Inflammatory macrophage (primary cell): Measurements from ENCODE around the gene ANXA1.

Experiments used
- DNase-seq, 2 donors: peaks; one replicate each; pipeline ENCODE4 v3.0.0-alpha.2; 2020 to 2022
- total RNA-seq, 18 experiments: gene quantifications; one replicate each; lab custom pipeline; 2026; ENCODE audit warnings: mixed read lengths in 6 of 18, inconsistent platforms in 2 of 18; lab: John Stamatoyannopoulos, UW

The ANXA1 gene, protein sequence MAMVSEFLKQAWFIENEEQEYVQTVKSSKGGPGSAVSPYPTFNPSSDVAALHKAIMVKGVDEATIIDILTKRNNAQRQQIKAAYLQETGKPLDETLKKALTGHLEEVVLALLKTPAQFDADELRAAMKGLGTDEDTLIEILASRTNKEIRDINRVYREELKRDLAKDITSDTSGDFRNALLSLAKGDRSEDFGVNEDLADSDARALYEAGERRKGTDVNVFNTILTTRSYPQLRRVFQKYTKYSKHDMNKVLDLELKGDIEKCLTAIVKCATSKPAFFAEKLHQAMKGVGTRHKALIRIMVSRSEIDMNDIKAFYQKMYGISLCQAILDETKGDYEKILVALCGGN
- 328 to 628 (median 498) reads per million in 18 experiments for total RNA-seq

DNA sequence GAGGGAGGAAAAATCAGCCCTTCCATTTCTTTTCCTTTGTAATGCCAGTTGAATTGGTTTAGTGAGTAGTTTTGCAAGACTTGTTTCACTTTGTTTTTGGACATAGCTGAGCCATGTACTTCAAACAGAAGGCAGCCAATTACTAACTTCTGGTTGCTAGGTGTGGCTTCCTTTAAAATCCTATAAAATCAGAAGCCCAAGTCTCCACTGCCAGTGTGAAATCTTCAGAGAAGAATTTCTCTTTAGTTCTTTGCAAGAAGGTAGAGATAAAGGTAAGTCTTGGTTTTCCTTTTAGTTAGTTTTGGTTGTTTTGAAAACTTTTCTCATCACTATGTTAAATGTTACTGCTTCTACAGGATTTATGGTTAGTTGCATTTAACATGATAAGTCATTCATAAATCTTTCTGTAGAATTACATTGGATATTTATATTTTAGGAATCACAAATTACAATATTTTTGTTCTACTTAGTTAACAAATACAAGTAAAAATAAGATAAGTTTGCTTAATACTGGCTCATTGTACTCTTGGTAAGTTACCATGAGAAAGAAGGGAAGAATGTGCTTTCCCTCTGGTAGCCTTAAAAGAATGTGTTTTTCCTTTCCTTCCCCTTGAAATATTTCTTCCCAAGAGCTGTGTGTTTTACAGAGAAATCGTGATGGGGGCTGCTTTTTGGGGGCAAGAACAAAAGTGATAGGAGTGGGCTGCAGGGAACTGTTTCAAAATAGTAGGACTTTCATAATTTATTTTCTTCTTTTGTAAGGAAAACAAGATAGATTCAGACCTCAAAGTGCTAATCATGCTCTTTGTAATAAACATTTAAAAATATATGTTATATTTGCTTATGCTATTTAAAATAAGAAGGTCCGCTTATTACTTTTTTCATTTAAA, at the start of gene ANXA1:
ANXA1 (plus strand) TSS at position 213 of the 890 bp plus-strand sequence. CDS start 6,671 bp downstream, outside the sequence.
- peak; percentile 86 to 94 for DNase-seq

DNA sequence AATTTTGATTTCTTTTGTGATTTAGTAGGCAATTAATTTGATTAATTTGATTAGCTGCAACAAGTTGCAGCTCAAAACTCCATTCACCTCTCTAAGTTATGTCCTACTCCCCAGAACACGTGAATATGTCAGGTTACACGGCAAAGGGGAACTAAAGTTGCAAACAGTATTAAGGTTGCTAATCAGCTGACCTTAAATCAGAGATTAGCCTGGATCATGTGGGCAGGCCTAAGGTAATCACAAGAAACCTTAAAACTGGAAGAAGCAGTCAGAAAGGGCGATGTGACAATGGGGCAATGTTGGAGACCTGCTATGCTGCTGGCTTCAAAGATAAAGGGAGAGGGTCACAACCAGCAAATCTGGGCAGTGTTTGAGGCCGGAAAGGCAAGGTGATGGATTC, 47.3 kb upstream of the ANXA1 start:
- no peak for DNase-seq

DNA sequence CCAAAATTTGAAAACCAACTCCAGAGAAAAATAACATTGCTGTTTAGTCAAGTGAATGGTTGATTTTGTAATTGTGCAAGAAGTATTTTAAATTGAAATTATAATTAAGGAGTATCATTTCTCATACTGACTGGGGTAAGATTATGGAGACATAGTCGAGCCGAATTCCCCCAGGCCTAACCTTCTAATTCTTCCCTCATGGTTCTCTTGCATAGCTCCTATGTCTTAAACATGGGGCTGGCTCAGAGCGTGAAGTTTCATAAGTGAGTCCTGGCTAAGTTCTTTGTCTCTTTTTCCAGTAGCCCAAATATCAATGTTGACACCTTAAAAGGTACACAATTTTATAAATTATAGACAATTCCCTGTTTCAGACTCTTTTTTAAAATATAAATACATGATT, 46.7 kb upstream of the ANXA1 start:
- no peak for DNase-seq

DNA sequence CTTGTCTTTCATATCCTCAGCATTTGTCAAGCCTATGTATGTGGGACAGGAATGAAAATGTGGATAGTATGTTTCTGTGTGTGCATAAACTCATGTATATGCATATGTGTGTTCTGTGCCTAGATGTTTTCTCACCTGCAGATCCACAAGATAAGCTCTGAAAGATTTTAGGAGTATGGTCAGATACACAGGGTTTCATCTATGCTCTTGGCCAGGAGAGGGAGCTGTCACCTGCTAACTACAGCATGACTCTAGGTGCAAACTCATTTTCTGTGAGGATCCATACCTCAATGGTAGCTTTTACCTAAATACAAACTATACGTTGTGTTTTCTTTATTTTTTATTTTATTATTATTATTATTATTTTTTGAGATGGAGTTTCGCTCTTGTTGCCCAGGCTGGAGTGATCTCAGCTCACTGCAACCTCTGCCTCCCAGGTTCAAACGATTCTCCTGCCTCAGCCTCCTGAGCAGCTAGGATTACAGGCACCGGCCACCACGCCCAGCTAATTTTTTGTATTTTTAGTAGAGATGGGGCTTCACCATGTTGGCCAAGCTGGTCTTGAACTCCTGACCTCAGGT, 44.1 kb upstream of the ANXA1 start:
- peak; percentile 60 to 68 for DNase-seq

DNA sequence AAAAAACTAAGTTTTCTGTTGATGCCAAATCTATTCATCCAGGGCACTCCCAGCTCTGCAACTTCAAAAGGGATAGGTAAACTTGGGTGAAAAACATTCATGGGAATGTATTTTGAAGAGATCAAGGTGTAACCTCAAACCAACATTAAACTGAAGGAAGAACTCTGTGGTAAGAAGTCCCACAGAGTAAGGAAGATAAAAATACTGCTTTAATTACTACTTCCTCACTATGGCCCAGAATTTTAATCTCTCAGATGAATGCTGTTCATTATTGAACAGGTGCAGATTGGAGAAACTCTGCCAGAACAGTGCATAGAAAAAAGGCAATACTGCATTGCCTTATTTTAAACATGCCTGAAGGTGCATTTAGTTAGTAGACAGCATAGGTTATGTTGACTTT, 37.6 kb upstream of the ANXA1 start:
- no peak for DNase-seq

DNA sequence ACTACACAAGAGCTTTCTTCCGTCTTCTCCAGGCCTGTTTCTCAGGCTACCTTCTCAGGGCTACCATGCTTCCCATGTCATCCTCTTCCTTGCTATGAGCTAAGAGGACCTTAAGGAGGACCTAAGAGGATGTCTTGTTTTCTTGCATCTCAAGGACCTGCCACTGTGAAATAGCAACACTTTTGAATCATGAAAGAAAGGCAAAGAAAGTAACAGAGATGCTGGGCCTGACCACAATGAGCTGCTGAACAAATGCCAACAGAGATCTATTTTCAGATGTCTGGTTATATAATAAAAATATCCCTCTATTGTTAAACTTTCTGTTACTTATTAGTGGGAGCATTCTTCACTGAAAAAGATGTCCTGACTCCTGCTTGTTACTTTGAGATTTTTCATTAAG, 36.7 kb upstream of the ANXA1 start:
- DNase-seq = no peak

DNA sequence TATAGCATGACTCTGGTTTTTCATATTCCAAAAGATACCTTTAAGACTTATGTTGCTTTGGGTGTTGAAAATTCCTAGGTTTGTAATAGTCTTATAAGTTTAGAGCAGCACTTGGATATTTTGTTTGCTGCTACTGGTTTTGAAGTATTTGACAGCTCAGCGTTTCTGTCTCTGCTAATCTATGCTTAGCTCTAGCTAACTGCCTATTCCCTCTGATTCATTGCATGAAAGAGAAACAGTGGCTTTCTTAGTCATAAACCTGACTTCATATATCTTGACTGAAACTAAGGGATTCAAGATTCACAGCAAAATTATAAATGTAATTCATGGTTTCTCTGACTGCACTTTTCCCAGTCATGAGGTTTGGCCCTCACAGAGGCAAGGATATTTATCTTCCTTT, 35.6 kb upstream of the ANXA1 start:
- no peak for DNase-seq

DNA sequence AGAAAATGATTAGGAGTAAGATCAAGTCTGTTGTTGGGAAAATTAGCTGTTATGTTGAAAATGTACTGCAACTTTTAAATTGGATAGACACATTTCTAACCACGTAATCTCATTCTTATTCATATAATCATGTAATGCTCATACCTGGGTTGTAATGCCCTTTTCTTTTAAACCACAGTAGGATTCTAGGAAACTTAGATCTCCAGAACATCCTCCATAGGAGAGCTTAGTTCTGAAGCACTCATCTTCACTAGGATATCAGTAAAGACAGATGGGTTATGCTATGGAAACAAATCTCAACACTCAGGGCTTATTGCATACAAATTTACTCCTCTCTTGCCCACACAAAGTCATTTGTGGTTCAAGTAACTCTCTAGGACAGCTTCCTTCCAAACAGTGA, 34.8 kb upstream of the ANXA1 start:
- DNase-seq = no peak

DNA sequence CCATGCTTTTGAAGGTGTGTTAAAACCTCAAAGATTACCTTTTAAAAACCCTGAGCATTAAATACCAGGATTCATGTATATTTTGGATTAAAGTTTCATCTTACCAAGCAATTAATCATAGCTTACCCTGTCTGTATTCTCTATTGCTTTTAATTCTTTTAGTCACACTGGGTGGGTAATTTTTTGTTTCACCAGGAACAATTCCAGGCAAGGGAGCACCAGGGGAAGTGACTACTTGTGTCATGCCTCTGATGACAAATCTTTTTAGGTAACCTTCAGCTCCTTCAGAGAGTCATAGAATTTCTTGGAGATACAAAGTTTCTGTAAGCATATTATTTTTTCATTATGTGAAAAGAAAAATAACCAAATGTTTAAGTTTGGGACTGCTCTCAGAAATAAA, 33.4 kb upstream of the ANXA1 start:
- DNase-seq = peak; percentile 51 to 52

DNA sequence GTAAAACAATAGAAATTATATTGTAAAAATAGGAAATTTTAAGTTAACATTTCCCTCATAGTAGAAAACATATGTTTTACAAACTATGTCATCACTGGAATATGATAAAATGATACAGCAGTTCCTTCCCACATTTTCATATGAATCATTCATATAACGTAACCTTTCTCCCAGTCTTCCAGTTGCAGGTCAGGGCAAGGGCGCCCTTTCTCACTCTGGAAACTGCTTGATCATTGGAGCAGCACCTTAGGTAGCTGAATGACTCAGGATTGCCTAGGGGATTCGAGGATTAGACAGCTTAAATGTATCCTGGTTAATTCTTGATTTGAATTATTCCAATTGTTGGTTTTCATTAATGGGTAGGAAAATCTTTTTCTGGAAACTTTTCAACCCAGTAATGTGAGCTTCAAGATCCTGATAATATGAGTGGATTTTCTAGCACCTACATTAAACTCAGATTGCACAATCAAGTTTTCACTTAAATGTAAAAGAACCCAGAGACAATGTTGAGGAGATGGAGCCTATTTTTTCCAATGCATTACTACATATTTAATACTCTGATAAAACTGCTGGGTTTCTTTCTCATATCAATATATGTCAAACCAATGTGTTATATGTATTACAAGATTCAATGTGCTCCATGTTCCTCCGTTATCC, 32.6 kb upstream of the ANXA1 start:
- DNase-seq = no peak

DNA sequence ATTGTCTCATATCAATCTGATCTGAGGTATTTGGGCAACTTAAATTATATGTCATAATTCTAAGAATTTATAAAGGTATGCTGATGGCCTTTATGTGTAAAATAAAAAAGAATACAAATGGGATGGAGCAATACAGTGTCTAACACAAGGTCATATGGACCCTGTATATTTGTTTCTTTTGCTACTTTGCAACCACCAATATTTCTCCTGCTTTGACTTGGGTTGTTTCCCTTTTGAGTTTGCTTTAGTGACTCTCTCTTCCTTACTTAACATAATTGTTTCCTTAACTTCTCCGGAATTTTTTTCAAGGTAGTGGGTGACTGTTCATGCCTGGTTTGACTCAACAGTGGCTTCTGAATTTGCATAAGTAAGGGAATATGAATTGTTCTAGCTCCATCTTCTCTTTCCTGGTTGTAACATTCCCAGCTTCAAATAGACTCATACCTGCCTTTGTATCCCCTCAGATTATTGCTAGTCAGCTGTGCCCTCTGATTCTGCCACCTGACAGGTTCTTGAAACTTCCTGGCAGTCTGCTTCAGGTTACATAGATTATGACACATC, 30.2 kb upstream of the ANXA1 start:
- no peak for DNase-seq

DNA sequence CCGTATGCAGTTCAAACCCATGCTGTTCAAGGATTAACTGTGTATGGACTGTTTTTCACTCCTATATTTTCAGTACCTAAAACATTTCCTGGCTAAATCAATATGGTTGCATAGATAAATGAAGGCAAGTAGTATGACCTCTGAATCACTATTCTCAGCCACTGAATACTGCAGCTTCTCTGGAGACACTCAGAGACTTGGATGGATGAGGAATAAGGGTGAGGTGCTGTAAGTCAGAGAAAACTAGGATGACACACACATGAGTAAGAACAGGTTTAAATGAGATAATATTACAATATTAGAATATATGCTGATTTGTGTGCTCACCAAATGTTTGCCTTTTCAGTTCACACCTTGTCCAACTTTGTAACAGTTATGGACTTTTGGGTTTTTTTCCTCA, 26.0 kb upstream of the ANXA1 start:
- no peak for DNase-seq

DNA sequence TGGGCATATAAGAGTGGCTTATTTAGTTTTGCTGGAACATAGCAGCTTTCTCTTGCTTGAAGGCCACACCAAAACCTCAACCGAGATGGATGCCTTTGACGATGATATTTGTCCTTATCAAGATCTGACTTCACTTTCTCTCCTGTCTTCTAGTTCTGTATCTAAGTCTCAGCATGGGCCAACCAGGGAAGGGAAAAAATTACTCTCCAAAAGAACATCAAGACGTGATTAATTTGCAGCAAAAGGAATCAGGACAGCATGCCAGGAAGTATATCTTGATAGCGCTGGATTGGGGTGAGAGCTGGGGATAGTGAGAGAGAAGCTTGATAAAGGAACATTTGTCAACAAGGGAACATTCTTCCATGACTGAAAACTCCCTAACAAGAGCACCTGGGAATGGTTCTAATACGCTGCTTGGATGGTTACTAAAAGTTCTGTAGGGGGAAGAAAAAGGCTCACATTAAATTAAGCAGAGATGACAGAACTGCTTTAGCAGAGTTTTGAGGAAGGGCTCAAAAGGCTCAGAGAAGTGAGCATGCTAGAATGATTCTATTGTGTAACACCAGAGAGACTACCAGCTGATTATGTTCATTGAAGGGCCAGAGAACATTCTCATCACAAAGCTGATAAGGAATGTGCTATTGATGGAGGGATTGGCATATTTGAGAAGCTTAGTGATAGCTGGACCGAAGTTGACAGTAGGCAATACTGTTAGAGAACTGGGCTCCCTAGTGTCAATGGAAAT, 21.6 kb upstream of the ANXA1 start:
- peak; percentile 55 to 58 for DNase-seq

DNA sequence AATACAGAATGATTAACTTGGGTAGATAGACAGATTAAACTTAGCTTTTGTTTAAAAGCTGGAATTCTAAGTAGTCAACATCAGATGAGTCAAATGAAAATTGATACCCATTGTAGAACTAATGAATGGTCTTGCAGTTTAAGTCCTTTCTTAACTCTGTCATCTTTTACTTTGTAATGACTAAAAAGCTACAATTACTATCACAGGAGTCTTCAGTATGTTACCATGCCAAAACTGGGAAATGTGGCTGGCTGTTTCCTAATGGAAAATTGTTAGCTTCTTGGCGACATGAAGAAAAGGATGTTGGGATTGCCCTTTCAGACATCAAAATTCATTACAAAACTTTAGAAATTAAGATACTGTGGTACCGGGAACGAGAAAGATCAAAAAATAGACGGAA, 20.2 kb upstream of the ANXA1 start:
- no peak for DNase-seq

DNA sequence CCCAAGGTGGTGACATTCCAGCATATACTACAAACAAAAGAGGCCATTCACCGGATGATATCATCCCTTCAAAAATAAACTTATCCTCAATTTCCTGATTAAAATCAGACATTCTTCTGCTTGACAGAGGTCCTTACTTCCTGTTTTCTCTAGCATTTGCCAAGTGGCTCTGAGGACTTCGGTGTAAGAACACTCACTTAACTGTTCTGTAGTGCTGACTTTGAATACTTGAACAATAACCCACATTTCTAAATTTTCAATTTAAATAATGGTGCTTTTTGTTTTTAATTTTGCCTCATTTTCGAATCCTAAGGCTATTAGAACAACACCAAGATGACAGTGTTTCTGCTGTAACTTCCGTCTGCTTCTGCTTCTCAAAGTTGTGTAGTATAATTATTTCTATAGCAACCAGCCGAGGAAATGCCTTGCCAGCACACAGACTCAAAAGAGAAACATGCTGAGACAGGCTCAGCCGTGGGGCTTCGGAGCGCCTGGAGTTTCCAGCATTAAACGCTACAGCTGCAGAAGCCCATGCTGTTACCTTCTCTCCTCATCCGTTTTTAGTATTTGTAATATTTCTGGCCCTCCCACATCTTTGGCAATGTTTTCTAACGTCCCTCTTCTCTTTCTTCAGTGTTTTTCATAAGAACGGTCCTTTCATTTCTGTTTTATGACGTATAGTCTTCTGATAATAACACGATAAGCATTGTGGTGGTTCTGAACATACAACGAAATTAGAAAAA, 19.5 kb upstream of the ANXA1 start:
- DNase-seq = peak; percentile 83 to 86

DNA sequence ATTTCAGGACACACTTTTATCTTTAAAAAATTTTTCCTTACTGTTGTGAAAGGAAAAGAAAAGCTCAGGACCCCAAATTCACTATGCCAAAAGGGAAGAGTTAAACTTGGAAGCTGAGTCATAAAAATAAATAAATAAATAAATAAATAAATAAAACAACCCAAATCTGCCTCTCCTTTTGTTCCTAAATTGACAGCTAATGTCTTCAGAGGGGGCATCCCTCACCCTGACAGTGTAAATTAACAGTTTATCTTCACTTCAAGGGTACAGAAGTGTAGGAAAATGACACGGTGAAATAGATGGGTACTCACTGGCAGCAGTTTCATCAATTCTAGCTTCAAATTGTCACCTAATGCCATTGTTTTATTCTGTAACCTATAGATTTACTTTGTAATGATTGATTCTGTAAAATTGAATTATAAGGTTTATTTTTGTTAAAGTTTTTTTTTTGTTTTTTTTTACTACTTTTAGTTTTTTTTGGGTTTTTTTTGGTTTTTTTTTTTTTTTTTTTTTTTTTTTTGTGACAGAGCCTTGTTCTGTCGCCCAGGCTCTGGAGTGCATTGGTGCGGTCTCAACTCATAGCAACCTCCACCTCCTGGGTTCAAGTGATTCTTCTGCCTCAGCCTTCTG, 18.5 kb upstream of the ANXA1 start:
- no peak for DNase-seq

DNA sequence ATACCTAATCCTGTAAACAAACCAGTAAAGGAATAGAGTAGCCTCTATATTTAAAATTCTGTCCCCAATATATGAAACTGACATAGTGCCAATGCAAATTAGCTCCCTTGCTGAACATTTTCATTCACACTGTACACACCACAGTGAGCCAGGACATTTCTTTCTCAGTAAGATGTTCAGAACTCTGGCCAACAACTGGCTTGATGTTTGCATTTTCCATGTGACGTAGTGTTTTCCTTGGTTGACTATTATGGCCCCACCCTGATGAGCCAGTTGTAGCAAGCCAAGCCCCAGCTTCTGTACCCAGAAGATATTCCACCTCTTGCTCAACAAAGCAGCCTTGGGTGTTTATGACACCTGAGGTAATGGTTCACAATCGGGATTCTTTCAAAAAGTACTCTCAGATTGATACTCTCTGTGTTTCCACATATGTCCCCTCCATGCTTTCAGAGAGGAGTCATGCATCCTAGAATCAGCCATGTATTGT, 17.7 kb upstream of the ANXA1 start:
- no peak for DNase-seq

DNA sequence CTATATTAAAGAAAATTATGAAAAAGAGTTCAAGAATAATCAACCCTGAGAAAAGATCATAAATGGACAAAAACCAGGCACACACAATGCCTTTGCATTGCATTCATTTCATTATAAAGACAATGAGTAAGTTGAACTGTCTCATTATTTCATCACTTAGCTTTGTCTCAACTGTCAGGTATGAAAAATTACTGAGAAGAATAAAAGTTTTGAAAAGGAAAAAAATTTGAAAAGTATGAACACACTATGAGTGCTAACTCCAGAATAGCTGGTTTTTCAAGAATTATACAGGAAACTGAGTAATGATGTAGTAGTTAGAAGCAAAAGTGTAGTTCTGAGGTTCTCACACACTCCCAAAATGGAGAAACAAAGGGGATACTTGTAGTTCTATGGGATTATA, 16.3 kb upstream of the ANXA1 start:
- no peak for DNase-seq

DNA sequence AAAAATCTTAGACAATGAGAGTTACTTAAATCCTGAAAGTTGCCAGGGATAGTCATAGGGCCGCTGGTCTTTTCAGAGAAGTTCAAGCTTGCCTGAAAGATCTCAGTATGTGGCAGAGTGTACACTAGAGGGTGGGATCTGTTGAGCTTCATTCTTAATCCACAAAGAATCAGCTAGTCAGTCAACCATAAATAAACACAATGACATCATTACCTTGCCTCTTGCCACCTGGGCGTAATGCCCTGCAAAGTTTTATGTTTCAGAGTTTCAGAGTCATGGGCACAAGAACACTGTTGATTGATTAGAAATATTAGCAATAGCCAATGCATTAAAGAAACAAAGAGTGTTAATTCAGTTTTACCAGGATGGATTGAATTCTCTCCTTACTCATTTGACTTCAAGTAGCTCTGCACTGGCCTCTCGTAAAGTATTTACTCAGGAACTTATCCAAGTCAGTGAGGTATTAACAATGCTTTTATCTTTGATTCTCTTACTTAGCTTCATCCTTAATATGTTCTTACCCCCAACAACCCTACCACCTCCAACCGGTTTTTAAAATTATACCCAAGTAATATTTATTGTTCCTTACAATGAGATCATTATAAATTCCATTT, 14.3 kb upstream of the ANXA1 start:
- no peak for DNase-seq

DNA sequence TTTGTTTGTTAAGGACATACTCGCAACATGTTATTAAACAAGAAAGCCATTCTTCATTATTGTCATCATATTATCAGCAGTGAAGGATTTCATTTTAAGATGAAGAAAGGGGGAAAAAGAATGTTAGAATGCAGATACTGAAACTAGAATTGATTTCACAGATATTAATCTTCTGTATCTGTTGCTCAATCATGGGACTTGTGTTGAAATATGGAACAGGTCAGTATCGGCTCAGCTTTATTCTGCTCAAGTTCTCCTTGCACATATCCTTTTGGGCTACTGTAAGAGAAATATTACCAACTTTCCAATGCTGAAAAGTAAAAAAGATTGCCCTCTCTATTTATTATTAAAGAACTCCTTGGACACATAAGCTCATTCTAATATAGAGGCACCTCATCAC, 13.8 kb upstream of the ANXA1 start:
- no peak for DNase-seq
